ENCODE measurements around the gene RERG.
"Not testable (repeated sequence)": the region's sequence is repeated elsewhere in the genome, so short reads cannot be mapped to it uniquely, and the experiment has no call there.

- TF ChIP-seq, protein P1, sequence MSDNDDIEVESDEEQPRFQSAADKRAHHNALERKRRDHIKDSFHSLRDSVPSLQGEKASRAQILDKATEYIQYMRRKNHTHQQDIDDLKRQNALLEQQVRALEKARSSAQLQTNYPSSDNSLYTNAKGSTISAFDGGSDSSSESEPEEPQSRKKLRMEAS (IDR thresholded peaks at IDR 0.05; ENCODE audit: low read depth, low read length), result not testable (repeated sequence)
- TF ChIP-seq, protein P2, sequence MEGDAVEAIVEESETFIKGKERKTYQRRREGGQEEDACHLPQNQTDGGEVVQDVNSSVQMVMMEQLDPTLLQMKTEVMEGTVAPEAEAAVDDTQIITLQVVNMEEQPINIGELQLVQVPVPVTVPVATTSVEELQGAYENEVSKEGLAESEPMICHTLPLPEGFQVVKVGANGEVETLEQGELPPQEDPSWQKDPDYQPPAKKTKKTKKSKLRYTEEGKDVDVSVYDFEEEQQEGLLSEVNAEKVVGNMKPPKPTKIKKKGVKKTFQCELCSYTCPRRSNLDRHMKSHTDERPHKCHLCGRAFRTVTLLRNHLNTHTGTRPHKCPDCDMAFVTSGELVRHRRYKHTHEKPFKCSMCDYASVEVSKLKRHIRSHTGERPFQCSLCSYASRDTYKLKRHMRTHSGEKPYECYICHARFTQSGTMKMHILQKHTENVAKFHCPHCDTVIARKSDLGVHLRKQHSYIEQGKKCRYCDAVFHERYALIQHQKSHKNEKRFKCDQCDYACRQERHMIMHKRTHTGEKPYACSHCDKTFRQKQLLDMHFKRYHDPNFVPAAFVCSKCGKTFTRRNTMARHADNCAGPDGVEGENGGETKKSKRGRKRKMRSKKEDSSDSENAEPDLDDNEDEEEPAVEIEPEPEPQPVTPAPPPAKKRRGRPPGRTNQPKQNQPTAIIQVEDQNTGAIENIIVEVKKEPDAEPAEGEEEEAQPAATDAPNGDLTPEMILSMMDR (IDR thresholded peaks at IDR 0.05; ENCODE audit: low read depth, low read length), result not testable (repeated sequence)
Measured at GRCh38 chr12:15225863-15226218, 4.6 kb upstream of the RERG start.

Measured in NB4 (cell line).